ENCODE data around the gene SCGB1C1.

The SCGB1C1 gene

GRCh38 chr11:240315-240714 is 47.4 kb downstream of the SCGB1C1 start:
- no peak for TF ChIP-seq CTCF (IDR thresholded peaks at IDR 0.05; ENCODE audit: low read depth, low read length, missing control alignments)
- no peak for DNase-seq (ENCODE audit: low read depth)
- H3K4me3 ChIP-seq (ENCODE audit: low read depth, low read length), result no peak overlapping the region

- TF ChIP-seq CTCF (IDR thresholded peaks at IDR 0.05; ENCODE audit: low read depth, low read length, missing control alignments), result no peak
- no peak for DNase-seq (ENCODE audit: low read depth)
- H3K4me3 ChIP-seq (ENCODE audit: low read depth, low read length), result no peak overlapping the region
These were observed 48.8 kb downstream of the SCGB1C1 start for GRCh38 chr11:241634-242033.
